Tracheal epithelial cell (primary cell): ENCODE measurements around the gene DZIP3. TPM values are rescaled to one million over a fixed set of nuclear protein-coding genes. Genes with fewer than 3 reads are reported as not detected.

Source experiments
- total RNA-seq: library from RNA; depleted of rRNA; stranded (reverse); fragments of >200 nt; gene quantifications from 2 replicates; pipeline ENCODE4 v1.2.1, GENCODE V29; 2014

Gene DZIP3
- 1.3 and 2.9 TPM in 2 replicates for total RNA-seq

GRCh38 chr3:108589081-108589997, at the start of gene DZIP3, which contains the start of gene CIP2A:
TSS of gene DZIP3 (plus strand) at chr3:108589722. CDS start at chr3:108605407, 15,685 bp downstream.
TSS of gene CIP2A (minus strand) at chr3:108589438. CDS start at chr3:108589375, 63 bp downstream.

Other genes with a start within 250 kb of the DZIP3 start
- under 0.01 and 0.21 TPM in 2 replicates for gene MYH15, start 79.1 kb upstream of the DZIP3 start, total RNA-seq
- gene CIP2A, start 284 bp upstream of the DZIP3 start, total RNA-seq, result 1.1 and 4.6 TPM in 2 replicates
- not detected in 2 replicates for gene RETNLB, start 167.7 kb downstream of the DZIP3 start, total RNA-seq
- not detected in 2 replicates for gene TRAT1, start 233.1 kb downstream of the DZIP3 start, total RNA-seq